Measurements from ENCODE around the gene C3AR1. TPM values are rescaled to one million over a fixed set of nuclear protein-coding genes. Genes with fewer than 3 reads are reported as not detected.
"Not testable (repeated sequence)": the region's sequence is repeated elsewhere in the genome, so short reads cannot be mapped to it uniquely, and the experiment has no call there.

C3AR1 gene
- polyA plus RNA-seq, 1 donor (not counting 4 experiments of a cell fraction or from before 2014, with no cell fraction given): 0.60 TPM

GRCh38 chr12:8032242-8033152, 33.7 kb downstream of the C3AR1 start, which contains the start of gene FOXJ2:
Gene FOXJ2 (plus strand): TSS chr12:8032716. CDS start chr12:8039833, 7,117 bp downstream.
- Histone ChIP-seq H3K4me1 (ENCODE audit: control insufficient read depth, extremely low read depth, insufficient read depth, low read length) (peaks cover 42% of the 10 kb centered on the region), H2AFZ (ENCODE audit: control insufficient read depth, low read length) (peak within 1 kb of the TSS; percentile 93), H3K79me2 (ENCODE audit: control insufficient read depth, insufficient read depth, low read length) (peaks cover 35% of the 10 kb centered on the region), H3K4me3 (ENCODE audit: control insufficient read depth in 2 of 3, extremely low read depth in 1 of 3, insufficient read depth in 2 of 3, low read depth in 1 of 3, low read length in 3 of 3) (peak within 1 kb of the TSS; percentile 90 to 92 (median 91)), H3K36me3 (ENCODE audit: control insufficient read depth in 2 of 2, extremely low read depth in 1 of 2, insufficient read depth in 2 of 2, low read length in 2 of 2) (peaks cover 2 to 3% of the 10 kb centered on the region in 2 experiments), H3K9me3 (ENCODE audit: control insufficient read depth, low read depth, low read length) (no peaks in the 10 kb centered on the region), H3K27me3 (ENCODE audit: control insufficient read depth, extremely low read depth, insufficient read depth, low read length) (no peaks in the 10 kb centered on the region), H3K9me1 (ENCODE audit: control insufficient read depth, extremely low read depth, insufficient read depth, low read length) (peaks cover 6% of the 10 kb centered on the region), H3K9ac (ENCODE audit: control insufficient read depth, extremely low read depth, insufficient read depth, low read length) (peak within 1 kb of the TSS; percentile 97), H3K27ac (ENCODE audit: control insufficient read depth, insufficient read depth, low read length) (peak within 1 kb of the TSS; percentile 87), H4K20me1 (ENCODE audit: control insufficient read depth, extremely low read depth, insufficient read depth, low read length) (no peaks in the 10 kb centered on the region), H3K4me2 (ENCODE audit: control insufficient read depth, extremely low read depth, insufficient read depth, low read depth, low read length) (peak within 1 kb of the TSS; percentile 97)
- dilution Hi-C loops (cut with MboI; ENCODE audit: extremely low pct_ligation_motif_present, low sequenced_read_pairs): no loop called here
- FAIRE-seq (no peak), DNase-seq (ENCODE audit: low read depth, low spot score) (no peak)
- no peak for TF ChIP-seq EZH2 (IDR thresholded peaks at IDR 0.05; ENCODE audit: low read length)
- no peak for TF ChIP-seq CTCF (optimal IDR thresholded peaks at IDR 0.05 in 1 of 3, IDR thresholded peaks at IDR 0.05 in 1 of 3, conservative IDR thresholded peaks at IDR 0.05 in 1 of 3; ENCODE audit: extremely low read depth in 1 of 3, insufficient read depth in 2 of 3, low read length in 3 of 3)

- H3K27ac ChIP-seq (ENCODE audit: control insufficient read depth, insufficient read depth, low read length): peak overlapping the region; percentile 87
- TF ChIP-seq EZH2 (IDR thresholded peaks at IDR 0.05; ENCODE audit: low read length): no peak
- no peak for TF ChIP-seq CTCF (optimal IDR thresholded peaks at IDR 0.05 in 1 of 3, IDR thresholded peaks at IDR 0.05 in 1 of 3, conservative IDR thresholded peaks at IDR 0.05 in 1 of 3; ENCODE audit: extremely low read depth in 1 of 3, insufficient read depth in 2 of 3, low read length in 3 of 3)
- DNase-seq (ENCODE audit: low read depth, low spot score) (no peak), FAIRE-seq (no peak)
- dilution Hi-C loops (cut with MboI; ENCODE audit: extremely low pct_ligation_motif_present, low sequenced_read_pairs): no loop called here
- no peaks in the 10 kb centered on the region for H3K9me3 ChIP-seq (ENCODE audit: control insufficient read depth, low read depth, low read length)
- H2AFZ ChIP-seq (ENCODE audit: control insufficient read depth, low read length): peak overlapping the region; percentile 93
- peak overlapping the region; percentile 97 for H3K9ac ChIP-seq (ENCODE audit: control insufficient read depth, extremely low read depth, insufficient read depth, low read length)
- H3K4me3 ChIP-seq (ENCODE audit: control insufficient read depth in 2 of 3, extremely low read depth in 1 of 3, insufficient read depth in 2 of 3, low read depth in 1 of 3, low read length in 3 of 3): peak overlapping the region; percentile 80 to 91 (median 90)
- H3K9me1 ChIP-seq (ENCODE audit: control insufficient read depth, extremely low read depth, insufficient read depth, low read length): peaks cover 6% of the 10 kb centered on the region
- H4K20me1 ChIP-seq (ENCODE audit: control insufficient read depth, extremely low read depth, insufficient read depth, low read length): no peaks in the 10 kb centered on the region
- H3K79me2 ChIP-seq (ENCODE audit: control insufficient read depth, insufficient read depth, low read length): peaks cover 33% of the 10 kb centered on the region
- peaks cover 35% of the 10 kb centered on the region for H3K4me1 ChIP-seq (ENCODE audit: control insufficient read depth, extremely low read depth, insufficient read depth, low read length)
- peaks cover 0 to 3% of the 10 kb centered on the region in 2 experiments for H3K36me3 ChIP-seq (ENCODE audit: control insufficient read depth in 2 of 2, extremely low read depth in 1 of 2, insufficient read depth in 2 of 2, low read length in 2 of 2)
- H3K27me3 ChIP-seq (ENCODE audit: control insufficient read depth, extremely low read depth, insufficient read depth, low read length): no peaks in the 10 kb centered on the region
- H3K4me2 ChIP-seq (ENCODE audit: control insufficient read depth, extremely low read depth, insufficient read depth, low read depth, low read length): peak overlapping the region; percentile 80
Observed at GRCh38 chr12:8031872-8032241, 34.3 kb downstream of the C3AR1 start.

DNA sequence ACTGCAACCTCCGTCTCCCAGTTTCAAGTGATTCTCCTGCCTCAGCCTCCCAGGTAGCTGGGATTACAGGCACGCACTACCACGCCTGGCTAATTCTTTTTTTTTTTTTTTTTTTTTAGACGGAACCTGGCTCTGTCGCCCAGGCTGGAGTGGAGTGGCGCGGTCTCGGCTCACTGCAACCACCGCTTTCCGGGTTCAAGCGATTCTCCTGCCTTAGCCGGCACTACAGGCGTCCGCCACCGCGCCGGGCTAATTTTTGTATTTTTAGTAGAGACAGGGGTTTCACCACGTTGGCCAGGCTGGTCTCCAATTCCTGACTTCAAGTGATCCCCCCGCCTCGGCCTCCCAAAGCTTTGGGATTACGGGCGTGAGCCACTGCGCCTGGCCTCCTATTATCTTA, 35.1 kb downstream of the C3AR1 start:
- dilution Hi-C loops (cut with MboI; ENCODE audit: extremely low pct_ligation_motif_present, low sequenced_read_pairs); H3K4me2 ChIP-seq (ENCODE audit: control insufficient read depth, extremely low read depth, insufficient read depth, low read depth, low read length); DNase-seq (ENCODE audit: low read depth, low spot score); H3K27ac ChIP-seq (ENCODE audit: control insufficient read depth, insufficient read depth, low read length); H3K9me3 ChIP-seq (ENCODE audit: control insufficient read depth, low read depth, low read length); H2AFZ ChIP-seq (ENCODE audit: control insufficient read depth, low read length); H4K20me1 ChIP-seq (ENCODE audit: control insufficient read depth, extremely low read depth, insufficient read depth, low read length); H3K9ac ChIP-seq (ENCODE audit: control insufficient read depth, extremely low read depth, insufficient read depth, low read length); H3K9me1 ChIP-seq (ENCODE audit: control insufficient read depth, extremely low read depth, insufficient read depth, low read length); H3K36me3 ChIP-seq (ENCODE audit: control insufficient read depth in 2 of 2, extremely low read depth in 1 of 2, insufficient read depth in 2 of 2, low read length in 2 of 2); H3K4me3 ChIP-seq (ENCODE audit: control insufficient read depth in 2 of 3, extremely low read depth in 1 of 3, insufficient read depth in 2 of 3, low read depth in 1 of 3, low read length in 3 of 3); H3K27me3 ChIP-seq (ENCODE audit: control insufficient read depth, extremely low read depth, insufficient read depth, low read length); FAIRE-seq: not testable (repeated sequence)
- Histone ChIP-seq H3K79me2 (ENCODE audit: control insufficient read depth, insufficient read depth, low read length) (peaks cover 28% of the 10 kb centered on the region), H3K4me1 (ENCODE audit: control insufficient read depth, extremely low read depth, insufficient read depth, low read length) (peaks cover 36% of the 10 kb centered on the region)

Data from keratinocyte (primary cell).